Fibroblast of villous mesenchyme (primary cell): ENCODE results near the gene GPR26. TPM values are rescaled to one million over a fixed set of nuclear protein-coding genes. Genes with fewer than 3 reads are reported as not detected.

Experiments used
- DNase-seq: peaks from one replicate; pipeline ENCODE4 v3.0.0-alpha.2; 2010; ENCODE audit warnings: low read depth
- H3K4me3 ChIP-seq: 2 replicates; pipeline ENCODE4 v1.5.1; 2011; ENCODE audit warnings: low read depth, mild to moderate bottlenecking, low read length
- CTCF ChIP-seq: IDR thresholded peaks from 2 replicates; pipeline ENCODE4 v1.5.1; 2012; ENCODE audit warnings: low read depth, mild to moderate bottlenecking, low read length; ENCODE audit not compliant: insufficient read depth
- total RNA-seq: library from RNA; depleted of rRNA; stranded (reverse); fragments of >200 nt; gene quantifications from 2 replicates; pipeline ENCODE4 v1.2.3, GENCODE V29; 2012

The GPR26 gene
- total RNA-seq, 1 donor, result not detected

- no peak for TF ChIP-seq CTCF
- no peak for DNase-seq
These were observed 29.4 kb upstream of the GPR26 start for GRCh38 chr10:123636598-123637325.

GRCh38 chr10:123637326-123637880 lies 28.8 kb upstream of the GPR26 start:
- DNase-seq, result no peak
- TF ChIP-seq CTCF, result no peak
- no peak overlapping the region for H3K4me3 ChIP-seq

More at GRCh38 chr10:123636598-123637325, 29.4 kb upstream of the GPR26 start:
- no peak overlapping the region for H3K4me3 ChIP-seq

GRCh38 chr10:123639131-123639530 lies 27.0 kb upstream of the GPR26 start:
- no peak overlapping the region for H3K4me3 ChIP-seq
- DNase-seq, result no peak
- no peak for TF ChIP-seq CTCF

- H3K4me3 ChIP-seq, result no peak overlapping the region
- no peak for DNase-seq
- no peak for TF ChIP-seq CTCF
These were observed 26.1 kb upstream of the GPR26 start for GRCh38 chr10:123640016-123640535.

GRCh38 chr10:123642293-123642692 lies 23.9 kb upstream of the GPR26 start:
- no peak for DNase-seq
- TF ChIP-seq CTCF, result no peak
- no peak overlapping the region for H3K4me3 ChIP-seq

- DNase-seq, result no peak
- no peak overlapping the region for H3K4me3 ChIP-seq
- no peak for TF ChIP-seq CTCF
These were observed 23.5 kb upstream of the GPR26 start for GRCh38 chr10:123642697-123643096.

- no peak for DNase-seq
- no peak for TF ChIP-seq CTCF
- H3K4me3 ChIP-seq, result no peak overlapping the region
These were observed 22.8 kb upstream of the GPR26 start for GRCh38 chr10:123643315-123643714.
